NCI-H2081 treated with DMSO at 0.1 percent for 48 hours (cell line): ENCODE data around the gene PIP4K2B.

Experiments
- DNase-seq: peaks from one replicate; lab custom pipeline; 2025; lab: John Stamatoyannopoulos, UW

Gene PIP4K2B

DNA sequence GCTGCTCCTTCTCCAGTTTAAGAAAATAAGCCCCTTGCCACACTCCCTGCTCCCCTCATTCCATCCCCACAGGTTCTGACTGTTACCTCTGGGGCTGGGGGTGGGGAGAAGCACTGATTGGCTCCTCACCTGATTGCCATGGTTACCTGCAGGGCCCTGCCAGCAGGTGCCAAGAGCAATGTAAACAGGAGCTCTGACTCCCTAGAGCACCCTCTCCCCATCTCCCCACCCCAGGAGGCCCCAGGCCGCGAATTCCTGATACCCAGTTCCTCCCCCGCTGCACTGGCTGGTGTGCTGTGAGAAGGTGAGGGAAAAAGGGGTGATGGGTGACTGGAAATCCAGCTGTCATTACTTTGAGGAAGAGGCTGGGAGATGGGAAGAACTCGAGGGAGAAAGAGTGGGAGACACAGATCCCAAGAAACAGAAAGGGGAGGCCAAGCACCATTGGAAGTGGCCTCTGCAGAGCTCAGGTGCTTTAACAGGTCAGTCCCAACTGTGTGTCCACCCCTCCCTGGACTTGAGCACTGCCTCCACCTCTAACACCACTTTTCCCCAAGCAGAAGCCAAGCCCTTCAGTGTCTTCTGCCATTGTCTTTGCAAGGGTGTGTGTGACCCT lies 55.7 kb downstream of the PIP4K2B start:
- peak; percentile 57 for DNase-seq

DNA sequence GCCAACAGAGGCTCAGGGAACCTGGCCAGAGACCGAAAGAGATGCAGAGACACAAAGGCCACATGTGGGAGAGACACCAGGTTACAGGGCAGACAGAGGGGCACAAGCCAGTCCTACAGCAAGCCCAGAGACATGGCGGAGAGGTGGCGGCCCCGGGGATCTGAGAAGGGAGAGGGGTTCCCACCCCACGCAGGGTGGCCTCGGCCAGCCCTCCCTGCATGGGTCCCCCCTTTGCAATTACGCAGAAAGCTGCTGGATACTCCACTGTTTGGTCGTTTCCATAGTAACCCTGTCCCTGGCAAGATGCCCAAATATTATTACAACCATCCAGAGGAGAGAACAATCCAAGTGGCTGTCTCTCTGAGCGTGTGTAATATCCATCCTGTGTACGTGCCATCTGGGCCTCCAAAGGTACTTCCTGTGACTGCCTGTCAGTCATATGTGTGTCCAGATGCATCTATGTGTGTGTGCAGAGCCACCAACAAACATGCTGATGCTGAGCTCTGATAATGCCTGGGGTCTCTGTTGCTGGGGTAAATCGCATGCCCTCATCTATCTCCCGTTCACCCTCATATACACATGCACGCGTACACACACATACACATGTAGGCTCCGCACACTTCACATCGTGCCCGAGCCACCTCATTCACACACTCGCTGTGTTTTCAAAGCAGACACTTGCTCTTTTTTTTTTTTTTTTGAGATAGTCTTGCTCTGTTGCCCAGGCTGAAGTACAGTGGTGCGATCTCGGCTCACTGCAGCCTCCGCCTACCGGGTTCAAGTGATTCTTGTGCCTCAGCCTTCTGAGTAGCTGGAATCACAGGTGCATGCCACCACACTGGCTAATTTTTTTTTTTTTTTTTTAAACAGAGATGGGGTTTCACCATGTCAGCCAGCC lies 56.7 kb downstream of the PIP4K2B start:
- peak; percentile 97 for DNase-seq

DNA sequence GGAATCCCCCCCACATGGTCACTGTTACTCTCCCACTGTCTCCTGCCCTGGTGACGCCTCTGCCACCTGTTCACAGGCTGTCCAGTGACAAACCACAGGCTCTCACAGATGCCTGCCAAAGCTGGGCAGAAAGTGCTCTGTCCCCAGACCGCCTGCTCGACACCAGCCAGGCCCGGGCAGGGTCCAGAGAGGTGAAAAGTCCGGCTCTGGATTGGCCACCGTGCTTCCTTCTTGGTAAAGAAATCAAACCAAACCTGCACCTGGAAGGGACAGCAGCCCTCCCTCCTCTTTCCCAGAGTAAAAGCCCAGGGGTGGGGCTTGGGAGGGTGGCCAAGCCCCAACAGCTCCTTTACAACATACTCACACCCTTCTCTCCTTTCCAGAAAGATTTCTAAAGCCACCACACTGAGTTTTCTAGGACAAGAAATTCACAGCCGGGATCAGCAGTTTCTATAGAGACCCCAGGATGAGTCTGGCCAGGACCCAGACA lies 57.4 kb downstream of the PIP4K2B start:
- no peak for DNase-seq

DNA sequence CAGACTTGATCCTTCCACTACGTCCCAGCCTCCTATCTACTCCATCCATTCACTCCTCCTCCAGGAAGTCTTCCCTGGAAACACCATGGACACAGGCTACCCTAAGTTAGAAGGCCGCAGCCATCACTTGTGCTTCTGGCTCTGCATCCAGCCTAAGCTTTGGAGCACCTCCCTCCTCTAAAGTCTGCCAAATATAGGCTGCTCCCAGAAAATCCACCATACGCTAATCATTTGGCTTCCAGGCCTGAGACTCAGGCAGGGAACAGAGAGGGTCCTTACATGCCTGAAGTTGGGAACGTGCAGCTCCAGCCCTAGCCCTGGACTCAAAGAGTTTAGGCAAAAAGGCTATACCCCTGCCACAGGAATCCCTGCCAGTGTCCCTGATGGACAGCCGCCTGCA lies 57.9 kb downstream of the PIP4K2B start:
- DNase-seq: no peak

DNA sequence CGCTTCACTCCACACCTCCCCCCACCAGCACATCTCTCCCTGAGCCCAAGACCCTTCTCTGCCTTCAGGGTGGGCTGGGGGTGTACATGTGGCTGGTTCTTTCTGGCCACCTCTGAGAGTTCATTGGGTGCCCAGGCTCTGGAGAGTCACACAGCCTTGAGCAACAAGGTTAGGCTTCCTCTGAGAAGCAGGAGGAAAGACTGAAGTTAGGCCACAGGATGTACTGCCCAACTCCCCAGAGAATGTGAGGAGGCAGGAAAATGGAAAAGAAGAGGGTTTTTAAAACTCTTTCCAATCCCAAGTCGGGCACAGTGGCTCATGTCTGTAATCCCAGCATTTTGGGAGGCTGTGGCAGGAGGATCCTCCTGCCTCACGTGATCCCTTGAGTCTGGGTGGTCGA lies 58.5 kb downstream of the PIP4K2B start:
- DNase-seq: no peak

DNA sequence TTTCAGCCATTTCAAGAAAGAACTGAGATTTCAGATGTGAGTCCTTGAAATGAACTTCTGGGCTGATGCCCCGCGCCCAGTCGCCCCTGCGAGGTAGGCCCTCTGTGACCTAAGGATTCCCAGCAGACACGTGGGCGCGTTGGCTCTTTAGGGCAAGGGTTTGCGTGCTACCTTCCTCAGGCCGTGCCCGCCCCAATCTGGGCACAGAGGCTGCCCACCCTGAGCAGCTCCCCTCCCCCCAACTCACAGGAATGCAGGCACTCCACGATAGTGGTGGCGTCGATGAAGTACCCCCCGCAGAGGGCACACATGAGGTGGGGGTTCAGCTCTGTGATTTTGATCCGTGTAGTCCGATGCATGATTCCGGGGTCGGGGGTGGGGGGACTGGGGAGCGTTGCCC lies 59.3 kb downstream of the PIP4K2B start:
- no peak for DNase-seq

DNA sequence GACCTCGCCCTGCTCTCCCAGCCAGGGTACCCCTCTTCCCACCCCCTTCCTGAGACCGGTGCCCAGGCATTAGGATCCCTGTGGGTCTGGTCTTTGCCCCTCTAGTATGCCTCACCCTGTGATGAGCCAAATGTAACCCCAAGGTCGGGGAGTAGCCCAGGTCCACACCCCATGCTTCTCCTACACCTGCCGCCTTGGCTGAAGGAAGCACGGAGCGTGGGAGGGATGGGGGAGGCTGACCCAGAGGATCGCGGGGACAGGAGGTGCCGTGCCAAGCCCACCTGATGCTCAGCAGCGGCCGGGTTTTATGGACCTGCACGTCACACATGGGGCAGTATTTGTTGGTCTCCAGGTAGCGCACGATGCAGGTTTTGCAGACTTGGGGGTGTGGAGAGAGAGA lies 60.1 kb downstream of the PIP4K2B start:
- no peak for DNase-seq

DNA sequence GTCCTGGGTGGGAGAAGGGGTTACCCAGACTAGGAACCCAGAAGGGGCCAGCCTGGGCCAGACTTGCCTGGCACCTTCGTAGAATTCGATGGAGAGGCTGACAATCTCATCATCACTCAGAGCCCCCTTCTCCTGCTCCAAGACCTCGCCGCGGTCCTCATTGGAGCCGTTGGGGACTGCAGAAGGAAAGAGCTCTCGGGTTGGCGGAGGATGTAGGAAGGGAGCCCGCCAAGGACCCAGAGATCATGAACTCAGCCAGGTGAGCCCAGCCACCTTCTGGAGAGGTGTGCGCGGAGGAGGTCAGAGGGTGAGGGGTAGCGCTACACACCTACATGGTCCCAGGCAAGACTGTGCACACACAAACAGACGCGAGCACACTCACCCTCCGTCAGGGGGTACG lies 60.7 kb downstream of the PIP4K2B start:
- no peak for DNase-seq

DNA sequence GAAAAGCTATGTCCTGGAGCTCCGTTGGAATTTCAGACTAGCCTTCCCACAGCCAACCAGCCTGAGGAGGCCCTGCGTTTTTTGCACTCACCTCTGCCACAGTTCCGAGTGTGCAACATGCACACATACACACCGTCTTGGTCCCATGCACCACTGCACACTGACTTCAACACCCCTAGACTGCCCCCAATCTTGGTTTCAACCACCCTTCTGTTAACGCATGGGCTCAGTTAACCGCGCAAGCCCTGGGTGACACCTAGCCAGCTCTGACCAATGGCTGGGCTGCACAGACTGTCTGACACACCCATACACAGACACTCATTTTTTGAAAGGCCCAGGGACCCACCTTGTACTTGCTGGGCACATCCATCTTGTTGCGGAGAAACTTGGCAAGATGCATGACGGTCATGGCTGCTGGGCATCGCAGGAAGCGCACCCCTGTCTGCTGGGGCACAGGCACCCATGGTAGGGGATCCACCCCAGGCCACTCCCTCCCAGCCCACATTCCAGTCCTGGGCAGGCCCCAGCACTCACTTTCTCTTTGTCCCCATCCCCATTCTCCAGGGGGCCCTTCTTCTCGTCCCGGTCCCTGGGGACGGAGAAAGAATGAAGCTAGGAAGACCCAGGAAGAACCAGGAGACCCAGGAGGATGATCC lies 61.2 kb downstream of the PIP4K2B start:
- DNase-seq: no peak

DNA sequence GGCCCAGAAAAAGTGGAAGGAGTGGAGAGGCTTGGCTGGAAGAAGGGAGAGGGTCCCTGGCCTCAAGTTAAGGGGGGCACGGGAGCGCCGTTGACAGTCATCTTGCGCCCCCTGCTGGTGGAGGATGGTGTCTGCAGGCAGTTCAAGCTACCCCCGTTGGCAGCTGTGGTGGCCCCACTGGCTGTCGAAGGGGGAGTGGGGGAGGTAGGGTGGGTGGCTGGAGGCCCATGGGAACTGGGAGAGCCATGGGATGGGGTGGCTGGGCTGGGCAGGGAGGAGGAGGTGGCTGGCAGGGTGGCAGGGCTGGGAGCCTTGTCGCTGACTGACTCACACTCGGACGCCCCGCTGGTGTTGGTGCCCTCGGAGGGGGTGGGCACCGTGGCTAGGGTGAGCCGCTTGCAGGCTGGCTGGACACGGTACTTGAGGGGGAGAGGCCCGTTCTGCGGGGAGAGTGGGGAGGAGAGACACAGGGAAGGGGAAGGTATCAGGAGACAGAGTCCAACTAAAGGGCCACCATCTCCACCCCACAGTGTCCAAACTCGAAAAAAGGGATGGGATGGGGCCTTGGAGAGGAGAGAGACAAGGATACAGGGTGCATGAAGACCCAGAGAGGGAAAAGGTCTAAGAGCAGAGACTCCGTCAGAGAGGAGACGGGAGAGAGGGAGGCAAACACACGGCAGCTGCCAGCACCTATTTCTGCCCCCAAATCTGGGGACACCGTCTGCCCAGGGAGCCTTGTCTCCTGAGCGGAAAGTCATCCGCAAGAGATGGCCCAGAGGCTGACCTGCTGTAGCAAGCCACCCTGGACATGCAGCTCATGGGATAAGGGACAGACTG lies 64.0 kb downstream of the PIP4K2B start:
- no peak for DNase-seq

DNA sequence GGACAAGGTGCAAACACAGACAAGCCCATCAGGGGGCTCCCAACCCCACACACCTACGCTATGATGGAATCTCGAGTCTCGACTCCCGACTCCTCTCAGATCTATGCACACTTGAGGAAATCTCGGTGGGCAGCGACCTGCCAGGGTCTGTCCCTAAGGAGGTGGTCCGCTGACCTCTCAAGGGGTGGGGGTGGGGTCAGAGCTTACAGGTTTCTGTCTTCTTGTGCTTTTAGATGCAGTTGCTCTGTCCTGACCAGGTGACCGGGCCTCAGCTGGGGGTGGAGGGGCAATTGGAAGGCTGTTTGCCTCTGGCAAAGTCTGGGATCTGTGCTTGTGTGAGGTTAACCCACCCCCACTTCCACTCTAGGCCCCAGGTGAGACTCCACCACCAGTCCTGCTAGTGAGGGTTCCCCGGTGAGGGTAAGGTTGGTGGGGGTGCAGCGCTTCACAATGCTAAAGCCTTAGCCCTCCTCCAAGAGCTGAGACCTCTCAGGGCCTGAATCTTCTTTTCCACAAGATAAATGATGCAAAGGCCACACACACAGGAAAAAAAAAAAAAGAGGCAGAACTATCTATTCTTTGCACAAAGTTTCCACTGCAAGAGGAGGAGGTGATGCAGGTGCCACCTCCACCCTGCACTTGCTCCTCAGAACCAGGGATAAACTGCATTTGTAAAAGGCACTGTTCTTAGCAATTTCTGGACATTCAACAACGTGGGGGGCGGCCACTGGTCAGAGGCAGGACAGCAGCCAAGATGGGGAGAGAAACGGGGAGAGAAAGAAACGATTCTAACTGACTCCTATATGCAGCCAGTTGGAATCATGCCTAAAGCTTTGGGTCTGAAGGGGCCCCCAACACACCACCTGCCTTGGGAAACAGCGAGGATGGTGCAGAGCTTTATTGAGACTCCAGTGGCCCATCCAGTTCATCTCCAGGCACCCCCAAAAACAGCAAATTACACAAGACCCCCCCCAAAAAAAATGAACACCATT lies 65.1 kb downstream of the PIP4K2B start:
- DNase-seq: no peak

DNA sequence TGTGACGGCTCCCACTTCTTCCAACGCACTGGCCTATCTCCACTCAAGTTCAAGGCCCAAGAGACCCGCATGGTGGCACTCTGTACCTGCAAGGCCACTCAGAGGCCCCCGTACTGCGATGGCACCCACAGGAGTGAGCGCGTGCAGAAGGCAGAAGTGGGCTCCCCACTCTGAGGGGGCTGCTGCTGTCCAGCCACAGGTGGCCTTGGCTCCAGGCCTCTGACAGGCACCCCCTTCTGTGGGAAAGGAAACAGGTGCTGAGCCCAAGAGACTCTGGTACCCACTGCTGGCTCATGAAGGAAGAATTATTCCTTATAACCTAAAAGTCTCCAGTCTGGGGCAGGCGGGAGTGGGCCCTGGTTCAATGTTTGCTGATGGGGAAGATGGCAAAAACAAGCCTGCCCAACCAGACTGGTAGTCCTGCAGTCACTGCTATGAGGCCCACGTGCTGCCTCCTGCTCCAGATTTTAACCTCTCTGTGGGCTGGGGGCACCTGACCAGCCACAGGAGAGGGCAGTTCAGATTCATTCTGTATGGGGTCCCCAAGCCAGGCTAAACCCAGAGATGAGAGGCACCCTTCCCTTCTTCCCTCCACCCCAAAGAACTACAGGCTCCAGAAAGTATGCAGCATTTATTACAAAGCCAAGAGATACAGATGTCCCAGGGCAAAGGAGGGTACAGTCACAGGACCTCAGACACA lies 65.9 kb downstream of the PIP4K2B start:
- DNase-seq: no peak

DNA sequence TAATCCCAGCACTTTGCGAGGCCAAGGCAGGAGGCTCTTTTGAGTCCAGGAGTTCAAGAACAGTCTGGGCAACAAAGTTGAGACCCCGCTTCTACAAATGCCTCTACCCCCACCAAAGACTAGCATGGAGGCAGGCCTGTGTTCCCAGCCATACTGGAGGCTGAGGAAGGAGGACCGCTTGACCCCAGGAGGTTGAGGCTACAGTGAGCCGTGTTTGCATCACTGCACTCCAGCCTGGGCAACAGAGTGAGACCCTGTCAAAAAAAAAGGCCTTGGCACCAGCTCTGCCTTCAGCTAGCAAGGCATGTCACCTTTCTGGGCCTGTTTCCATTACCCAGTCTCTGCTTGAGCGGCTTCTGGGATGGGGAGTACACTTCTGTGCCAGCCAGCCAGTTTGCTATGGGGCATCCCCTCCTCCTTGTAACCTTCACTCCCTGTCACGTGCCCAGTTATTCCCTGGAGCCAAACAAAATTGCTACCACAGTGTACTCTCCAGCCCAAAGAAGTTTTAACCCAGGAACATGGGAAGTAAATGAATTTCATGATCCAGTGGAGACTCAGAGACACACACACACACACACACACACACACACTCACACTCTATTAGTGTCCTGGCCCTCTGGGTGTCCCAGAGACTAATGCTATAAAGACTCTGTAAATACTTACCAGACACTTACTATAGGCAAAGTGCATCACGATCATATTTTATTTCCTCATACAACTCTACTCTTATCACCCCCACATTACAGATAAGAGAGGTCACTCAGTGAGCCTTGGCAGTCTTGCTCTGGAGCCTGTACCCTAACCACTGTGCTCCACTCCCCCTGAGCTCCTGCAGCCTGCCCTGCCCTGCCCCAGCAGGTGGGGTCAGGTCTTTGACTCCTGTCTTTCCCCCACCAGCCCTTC lies 66.7 kb downstream of the PIP4K2B start:
- DNase-seq: no peak

DNA sequence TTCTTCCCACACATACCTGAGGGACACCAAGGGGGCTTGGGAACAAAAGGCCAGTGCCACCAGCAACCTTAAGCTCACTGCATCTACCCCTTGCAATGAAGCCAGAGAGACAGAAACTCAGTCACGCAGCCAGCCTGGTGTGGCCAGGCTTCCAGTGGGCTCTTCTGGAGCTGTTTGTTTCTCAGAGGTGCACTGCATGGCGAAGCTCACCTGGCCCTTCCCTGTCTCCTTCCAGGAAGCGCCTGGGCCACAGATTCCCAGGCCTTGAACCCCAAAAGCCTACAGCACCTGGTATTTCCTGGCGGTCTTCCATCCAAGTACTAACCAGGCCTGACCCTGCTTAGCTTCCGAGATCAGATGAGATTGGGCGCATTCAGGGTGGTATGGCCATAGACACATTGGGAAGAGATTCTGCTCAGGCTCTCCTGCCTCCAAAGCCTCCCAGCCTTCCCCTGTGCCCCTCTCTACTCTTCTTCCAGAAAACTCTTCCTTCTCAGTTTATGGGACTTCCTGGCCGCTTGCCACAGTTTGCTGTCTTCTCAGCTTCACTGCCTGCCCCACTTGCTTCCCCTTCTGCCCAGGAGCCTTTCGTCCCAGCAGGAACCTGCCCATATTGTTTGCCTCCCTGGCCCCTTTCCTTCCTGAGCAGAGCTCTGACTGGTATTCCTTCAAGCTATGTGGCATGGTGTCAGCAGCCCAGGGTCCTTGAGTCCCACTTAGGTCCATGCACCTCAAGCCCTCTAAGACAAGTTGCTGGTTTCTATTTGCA lies 67.6 kb downstream of the PIP4K2B start:
- no peak for DNase-seq

DNA sequence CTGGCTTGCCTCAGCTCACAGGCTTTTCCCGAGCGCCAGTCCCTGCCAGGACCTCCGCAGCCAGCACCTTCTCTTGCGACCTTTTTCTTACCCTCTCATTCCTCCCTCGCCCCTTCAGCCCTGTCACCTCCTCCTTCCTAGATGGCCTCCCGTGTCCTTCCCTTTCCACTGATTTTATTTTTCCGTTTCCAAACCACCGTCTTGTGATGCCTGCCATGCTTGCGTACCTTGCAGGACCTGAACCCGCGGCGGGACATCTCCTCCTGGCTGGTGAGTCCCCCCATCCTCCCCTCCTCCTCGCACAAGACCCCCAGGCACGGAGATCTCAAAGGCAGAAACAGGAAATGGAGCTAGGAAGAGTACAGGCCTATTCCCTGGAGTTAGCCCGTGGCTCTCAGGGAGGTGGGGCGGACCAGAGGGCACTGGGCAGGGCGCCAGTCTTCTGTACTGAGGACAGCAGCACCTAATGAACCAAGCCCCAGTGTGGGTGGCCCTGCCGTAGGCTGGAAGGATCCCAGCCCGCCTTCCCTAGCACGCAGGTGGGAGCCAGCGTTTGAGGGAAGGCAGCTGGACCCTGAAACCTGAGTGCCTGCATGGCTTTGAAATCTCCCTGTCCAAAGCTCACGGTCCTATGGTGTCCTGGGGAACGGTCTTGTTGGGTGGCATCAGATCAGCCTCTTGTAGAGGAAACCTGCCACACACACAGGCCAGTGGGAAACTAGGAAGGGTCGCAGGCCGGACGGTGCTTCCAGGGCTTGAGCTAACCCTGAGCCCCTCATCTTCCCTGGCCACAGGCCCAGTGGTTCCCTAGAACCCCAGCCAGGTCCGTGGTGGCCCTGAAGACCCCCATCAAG lies 68.6 kb downstream of the PIP4K2B start:
- DNase-seq: no peak

DNA sequence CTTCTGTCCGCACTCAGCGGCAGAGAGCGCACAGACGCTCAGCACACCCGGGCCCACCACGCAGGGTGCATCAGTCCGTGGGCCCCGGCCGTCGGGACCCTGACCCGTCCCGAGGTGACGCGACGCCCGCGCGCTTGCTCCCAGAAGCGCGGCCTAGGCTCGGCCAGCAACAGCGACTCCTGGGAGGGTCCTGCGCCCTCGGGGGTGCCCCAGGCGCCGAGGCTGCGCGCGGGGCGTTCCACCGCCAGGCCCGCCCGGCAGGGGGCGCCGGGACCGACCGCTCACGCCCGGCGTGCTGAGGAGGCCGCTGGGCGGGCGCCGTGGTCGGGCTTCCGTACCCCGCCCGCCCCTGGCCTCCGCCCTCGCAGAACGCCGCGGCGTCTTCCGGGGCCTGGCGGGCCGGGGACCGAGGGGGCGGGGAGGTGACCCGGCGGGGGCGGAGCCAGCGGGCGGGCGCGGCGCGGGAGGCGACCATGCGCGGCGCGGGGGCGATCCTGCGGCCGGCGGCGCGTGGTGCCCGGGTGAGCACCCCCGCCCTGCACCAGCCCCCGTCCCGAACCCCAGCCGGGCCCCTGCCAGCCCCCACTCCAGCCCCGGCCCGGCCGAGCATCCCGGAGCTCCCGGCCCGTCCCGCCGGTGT lies 69.3 kb downstream of the PIP4K2B start, which contains the start of gene CISD3:
TSS of gene CISD3 (plus strand) at position 456 of the 640 bp plus-strand sequence. CDS start at position 474, 18 bp downstream.
- DNase-seq: no peak
